Erythroblast (primary cell): ENCODE results near the gene BTNL9.

Source experiments
- GATA1 ChIP-seq: IDR thresholded peaks from 2 replicates; pipeline ENCODE4 v1.6.1; 2011; ENCODE audit warnings: low read depth, mild to moderate bottlenecking, control low read depth, low read length, moderate library complexity
- POLR2A ChIP-seq: IDR thresholded peaks from 2 replicates; pipeline ENCODE4 v1.6.1; 2011; ENCODE audit warnings: mild to moderate bottlenecking, low read length

- TF ChIP-seq POLR2A (no peak), GATA1 (no peak)
Measured at GRCh38 chr5:181042722-181043121, 2.7 kb downstream of the BTNL9 start.
